ENCODE data around the gene RPP38.
A peak's percentile ranks its signal among the peaks of the same experiment; 100 is the strongest.

RPP38 gene

GRCh38 chr10:15106352-15107013, 9.3 kb downstream of the RPP38 start:
- peak; percentile 88 for DNase-seq (ENCODE audit: low read depth)
- no peak overlapping the region for H3K4me3 ChIP-seq (ENCODE audit: low read depth, low read length)
- peak; percentile 98 for TF ChIP-seq CTCF (conservative IDR thresholded peaks at IDR 0.05; ENCODE audit: low read depth, low read length)

GRCh38 chr10:15112657-15113056, 15.5 kb downstream of the RPP38 start:
- no peak for DNase-seq (ENCODE audit: low read depth)
- H3K4me3 ChIP-seq (ENCODE audit: low read depth, low read length): no peak overlapping the region
- TF ChIP-seq CTCF (conservative IDR thresholded peaks at IDR 0.05; ENCODE audit: low read depth, low read length): no peak

- no peak for DNase-seq (ENCODE audit: low read depth)
- TF ChIP-seq CTCF (conservative IDR thresholded peaks at IDR 0.05; ENCODE audit: low read depth, low read length): no peak
- no peak overlapping the region for H3K4me3 ChIP-seq (ENCODE audit: low read depth, low read length)
Observed at GRCh38 chr10:15113766-15114165, 16.6 kb downstream of the RPP38 start.

- no peak for TF ChIP-seq CTCF (conservative IDR thresholded peaks at IDR 0.05; ENCODE audit: low read depth, low read length)
- no peak for DNase-seq (ENCODE audit: low read depth)
Observed at GRCh38 chr10:15116225-15116624, 19.1 kb downstream of the RPP38 start.

GRCh38 chr10:15118615-15119014, 21.5 kb downstream of the RPP38 start:
- no peak for DNase-seq (ENCODE audit: low read depth)
- H3K4me3 ChIP-seq (ENCODE audit: low read depth, low read length): no peak overlapping the region
- TF ChIP-seq CTCF (conservative IDR thresholded peaks at IDR 0.05; ENCODE audit: low read depth, low read length): no peak

More at GRCh38 chr10:15116225-15116624, 19.1 kb downstream of the RPP38 start:
- no peak overlapping the region for H3K4me3 ChIP-seq (ENCODE audit: low read depth, low read length)

GRCh38 chr10:15120523-15120922, 23.4 kb downstream of the RPP38 start:
- no peak overlapping the region for H3K4me3 ChIP-seq (ENCODE audit: low read depth, low read length)
- no peak for TF ChIP-seq CTCF (conservative IDR thresholded peaks at IDR 0.05; ENCODE audit: low read depth, low read length)
- peak; percentile 73 for DNase-seq (ENCODE audit: low read depth)

- no peak overlapping the region for H3K4me3 ChIP-seq (ENCODE audit: low read depth, low read length)
- TF ChIP-seq CTCF (conservative IDR thresholded peaks at IDR 0.05; ENCODE audit: low read depth, low read length): no peak
- DNase-seq (ENCODE audit: low read depth): peak; percentile 33
Observed at GRCh38 chr10:15121707-15122106, 24.6 kb downstream of the RPP38 start.

Measured in choroid plexus epithelial cell (primary cell).